HL-60/S4 treated with phorbol 12-myristate 13-acetate at 8.2 ng/mL for 4 days and 3 days (cell line): ENCODE measurements around the gene ZNF436.

Source experiments
- in situ Hi-C: fragments of 300-500 bp; cut with MboI; formaldehyde crosslinking; loops from 2 replicates; pipeline ENCODE4 v1.15.0; 2022; ENCODE audit warnings: low sequenced_read_pairs

Gene ZNF436

DNA sequence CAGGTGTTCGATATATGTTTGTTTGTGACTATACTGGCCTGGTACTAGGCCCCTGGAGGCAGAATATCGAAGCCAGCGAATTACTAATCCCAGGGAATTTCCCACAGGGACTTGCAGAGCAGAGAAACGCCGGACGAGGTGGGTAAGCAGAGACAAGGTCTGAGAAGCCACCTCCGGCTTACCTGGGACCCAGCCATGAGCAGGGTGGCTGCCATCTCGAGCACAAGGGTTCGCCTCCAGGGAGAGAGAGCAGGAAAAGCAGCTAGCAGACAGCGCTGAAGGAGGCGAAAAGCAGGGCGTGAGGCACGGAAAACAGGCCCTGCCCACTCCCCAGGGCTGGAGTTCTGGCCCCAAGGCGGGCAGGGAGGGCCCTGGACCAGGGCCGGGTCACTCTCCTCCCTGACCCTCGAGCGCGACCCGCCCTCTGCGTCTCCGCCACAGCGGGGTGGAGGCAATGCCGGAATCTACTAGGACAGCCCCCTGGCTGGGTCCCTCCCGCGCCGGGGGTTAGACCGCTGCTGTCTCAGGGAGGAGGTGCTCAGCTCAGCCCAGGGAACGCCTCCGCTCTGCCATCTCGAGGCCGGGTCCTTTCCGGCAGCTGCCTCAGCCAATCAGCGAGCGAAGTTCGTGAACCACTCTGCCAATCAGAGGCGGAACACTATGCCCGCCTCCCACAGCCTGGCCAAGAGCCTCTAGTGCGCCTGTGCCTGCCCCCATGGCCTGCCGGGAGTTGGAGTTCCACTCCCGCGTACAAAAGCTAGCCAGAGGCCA, 1.7 kb downstream of the ZNF436 start:
- in situ Hi-C loops, result no loop called here

DNA sequence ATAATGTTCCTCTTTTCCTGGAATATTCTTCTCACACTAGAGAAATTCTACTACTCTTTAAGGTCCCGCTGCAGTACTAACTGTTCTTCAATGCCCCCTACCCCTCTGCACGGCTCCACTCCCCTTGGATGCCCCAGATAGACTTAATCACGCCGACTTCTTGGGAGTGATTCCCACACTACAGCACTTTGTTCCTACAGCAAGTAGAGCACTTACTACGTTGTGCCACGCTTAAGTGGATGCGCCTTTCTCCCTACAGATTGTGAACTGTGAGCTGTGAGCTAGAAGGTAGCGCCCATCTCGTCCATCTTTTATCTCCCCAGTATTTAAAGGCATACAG, 2.2 kb downstream of the ZNF436 start:
- in situ Hi-C loops, result no loop called here

DNA sequence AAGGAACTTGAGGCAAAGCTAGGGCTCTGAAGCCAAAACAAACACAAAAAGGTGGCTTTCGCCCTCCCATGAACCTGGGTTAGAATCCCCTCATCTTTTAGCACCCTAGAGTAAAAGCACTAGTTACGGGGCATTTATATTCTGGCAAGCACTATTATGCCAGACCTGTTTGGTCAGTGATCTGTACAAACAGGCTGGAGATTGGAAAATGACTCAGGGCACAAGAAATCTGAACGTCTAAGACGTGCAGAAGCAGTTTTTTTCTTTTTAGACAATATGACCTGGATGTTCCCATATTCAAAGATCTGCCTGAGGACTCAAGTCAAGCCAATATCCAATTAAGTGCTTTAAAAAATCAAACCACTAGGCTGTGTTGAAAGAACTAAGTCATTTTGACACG, 3.0 kb downstream of the ZNF436 start:
- in situ Hi-C loops, result no loop called here

DNA sequence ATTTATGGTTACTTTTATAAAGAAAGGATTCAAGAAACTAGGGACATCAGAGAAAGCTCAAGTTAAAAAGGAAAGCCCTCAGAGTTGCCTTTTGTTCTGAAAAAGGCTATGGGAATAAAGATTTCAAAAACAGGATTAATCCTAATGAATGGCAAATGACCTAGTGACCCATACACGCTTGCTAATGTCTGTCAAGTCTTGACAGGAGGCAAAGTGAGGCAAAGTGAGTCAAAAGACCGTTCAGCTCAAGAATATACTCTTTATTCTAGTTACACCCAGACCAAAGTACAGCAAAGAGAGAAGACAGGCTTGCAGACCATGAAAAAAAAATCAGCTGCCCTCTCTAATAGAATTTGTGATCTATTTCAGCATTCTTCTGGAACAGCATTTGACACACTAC, 3.5 kb downstream of the ZNF436 start:
- in situ Hi-C loops, result no loop called here

DNA sequence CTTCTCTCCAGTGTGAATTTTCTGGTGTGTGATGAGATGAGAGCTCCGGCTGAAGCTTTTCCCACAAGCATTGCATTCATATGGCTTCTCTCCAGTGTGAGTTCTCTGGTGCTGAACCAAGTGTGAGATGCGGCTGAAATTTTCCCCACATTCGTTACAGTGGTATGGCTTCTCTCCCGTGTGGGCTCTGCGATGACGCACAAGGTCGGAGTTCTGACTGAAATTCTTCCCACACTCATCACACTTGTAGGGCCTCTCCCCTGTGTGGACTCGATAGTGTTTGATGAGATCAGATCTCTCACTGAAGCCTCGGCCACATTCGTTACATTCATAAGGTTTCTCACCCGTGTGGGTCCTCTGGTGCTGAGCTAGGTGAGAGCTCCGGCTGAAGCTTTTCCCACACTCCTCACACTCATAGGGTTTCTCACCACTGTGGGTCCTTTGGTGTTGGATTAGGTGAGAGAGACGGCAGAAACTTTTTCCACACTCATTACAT, 7.4 kb downstream of the ZNF436 start:
- in situ Hi-C loops, result no loop called here

DNA sequence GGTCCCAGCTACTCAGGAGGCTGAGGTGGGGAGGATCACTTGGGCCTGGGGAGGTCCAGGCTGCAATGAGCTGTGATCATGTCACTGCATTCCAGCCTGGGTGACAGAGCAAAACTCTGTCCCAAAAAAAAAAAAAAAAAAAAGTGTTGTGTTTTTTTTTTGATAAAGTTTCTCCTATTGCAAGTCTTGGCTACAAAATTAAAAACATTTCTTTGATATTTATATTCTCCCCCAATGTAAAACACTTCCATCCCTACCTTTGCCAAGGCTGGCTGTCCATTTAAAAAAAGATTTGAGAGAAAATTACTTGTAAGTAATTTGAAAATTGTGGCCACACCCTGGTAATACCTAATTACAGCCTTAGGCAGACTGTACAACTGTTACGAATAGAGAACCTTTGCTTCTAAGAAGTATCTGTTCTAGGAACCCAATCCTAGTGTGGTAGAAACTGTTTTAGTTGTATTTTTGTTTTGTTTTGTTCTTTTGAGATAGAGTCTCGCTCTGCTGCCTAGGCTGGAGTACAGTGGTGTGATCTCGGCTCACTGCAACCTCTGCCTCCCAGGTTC, 11.2 kb downstream of the ZNF436 start:
- in situ Hi-C loops, result no loop called here

DNA sequence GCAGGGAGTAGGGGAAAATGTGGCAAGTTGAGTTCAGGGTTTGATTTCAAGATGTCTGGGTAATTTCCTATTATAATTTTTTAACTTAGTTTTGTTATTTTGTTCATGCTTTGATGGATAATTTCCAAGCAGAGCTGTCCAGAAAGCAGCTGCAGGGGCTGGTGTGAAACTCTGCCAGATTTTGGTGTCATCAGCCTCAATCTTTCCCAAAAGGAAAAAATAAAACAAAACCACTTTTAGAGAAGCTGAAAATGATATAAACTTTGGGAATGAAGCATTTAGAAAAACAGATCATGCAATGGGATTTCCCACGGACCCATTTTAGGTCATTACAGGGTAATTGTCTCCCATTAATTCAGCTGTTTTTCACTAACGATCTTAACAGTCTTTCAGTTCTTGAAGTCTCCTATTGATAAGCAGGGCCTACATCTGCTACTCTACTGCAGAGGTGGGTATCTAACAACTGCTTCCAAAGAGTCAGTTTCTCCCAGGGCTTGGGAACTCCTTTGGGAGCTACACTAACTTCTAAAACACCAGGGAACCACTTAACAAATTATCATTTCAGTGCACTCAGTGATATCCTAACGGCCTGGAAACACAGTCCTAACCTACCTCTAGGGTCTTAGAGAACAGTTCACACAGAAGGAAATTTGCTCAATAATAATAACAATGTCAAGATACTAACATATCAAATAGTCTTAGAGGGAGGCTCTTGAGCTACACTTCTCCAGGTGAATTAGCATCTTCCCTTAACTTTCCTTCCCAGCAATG, 12.3 kb downstream of the ZNF436 start:
- in situ Hi-C loops, result no loop called here

DNA sequence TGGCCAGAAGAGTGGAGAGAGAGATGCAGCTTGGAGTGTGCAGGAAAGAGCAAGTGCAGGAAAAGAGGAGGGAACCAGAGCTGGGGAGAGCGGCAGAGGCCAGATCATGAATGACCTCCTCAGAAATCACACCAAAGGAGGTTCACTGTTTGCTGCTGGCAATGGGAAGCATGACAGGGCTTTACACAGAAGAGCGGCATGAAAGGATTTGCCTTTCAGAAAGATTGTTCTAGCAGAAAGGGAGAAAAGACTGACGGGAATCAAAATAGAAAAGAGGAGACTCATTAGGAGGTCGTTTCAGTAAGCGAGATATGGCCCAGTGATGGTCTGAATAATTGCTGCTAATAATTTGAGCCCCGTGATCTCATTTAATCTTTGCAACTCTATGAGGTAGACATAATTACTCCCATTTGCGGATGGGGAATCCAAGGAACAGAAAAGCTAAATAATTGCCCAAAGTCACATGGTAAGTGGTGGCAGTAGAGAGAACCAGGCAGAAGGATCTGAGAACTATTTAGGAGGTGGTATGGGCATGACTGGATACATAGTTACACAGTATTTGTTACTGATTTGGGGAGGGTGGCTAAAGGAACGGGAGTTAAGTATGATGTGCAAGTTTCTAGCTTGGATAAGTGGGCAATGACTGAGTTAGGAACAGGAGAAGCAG, 13.0 kb downstream of the ZNF436 start:
- in situ Hi-C loops, result no loop called here

DNA sequence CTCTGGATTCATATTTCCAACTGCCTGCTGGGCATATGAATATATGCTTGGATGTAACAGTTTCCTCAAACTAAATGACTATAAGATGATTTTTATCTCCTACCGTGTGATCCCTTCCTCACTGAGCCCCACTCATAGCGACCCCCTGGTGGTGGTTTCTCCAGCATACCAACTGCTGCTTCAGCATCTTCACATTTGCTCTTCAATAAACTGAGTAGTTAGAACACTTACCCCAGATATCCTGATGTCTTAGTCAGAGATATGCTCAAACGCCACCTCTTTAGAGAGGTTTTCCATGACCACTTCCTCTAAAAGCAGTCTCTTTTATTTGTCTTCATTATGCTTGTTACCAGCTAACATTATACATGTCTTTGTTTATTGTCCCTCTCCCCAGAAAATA, 15.4 kb downstream of the ZNF436 start:
- in situ Hi-C loops, result no loop called here

DNA sequence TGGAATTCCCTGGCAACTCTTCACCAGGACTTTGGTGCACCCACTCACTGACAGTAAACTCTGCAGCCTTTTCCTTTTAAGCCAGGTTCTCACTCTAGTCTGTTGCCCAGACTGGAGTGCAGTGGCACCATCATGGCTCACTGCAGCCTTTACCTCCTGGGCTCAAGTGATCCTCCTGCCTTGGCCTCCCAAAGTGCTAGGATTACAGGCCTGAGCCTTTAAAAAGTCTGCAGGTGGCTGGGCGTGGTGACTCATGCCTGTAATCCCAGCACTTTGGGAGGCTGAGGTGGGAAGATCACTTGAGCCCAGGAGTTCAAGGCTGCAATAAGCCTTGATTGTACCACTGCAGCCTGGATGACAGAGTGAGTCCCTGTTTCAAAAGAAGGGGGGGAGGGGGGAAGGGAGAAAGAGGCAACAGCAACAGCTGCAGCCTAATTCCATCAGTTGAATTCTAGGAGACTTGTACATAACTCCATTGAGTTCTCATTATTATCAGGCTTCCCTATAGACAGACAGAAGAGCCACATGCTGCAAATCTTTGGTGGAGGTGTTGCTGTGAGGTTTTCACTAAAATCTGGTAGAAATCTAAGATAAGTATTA, 17.4 kb downstream of the ZNF436 start:
- in situ Hi-C loops, result no loop called here

DNA sequence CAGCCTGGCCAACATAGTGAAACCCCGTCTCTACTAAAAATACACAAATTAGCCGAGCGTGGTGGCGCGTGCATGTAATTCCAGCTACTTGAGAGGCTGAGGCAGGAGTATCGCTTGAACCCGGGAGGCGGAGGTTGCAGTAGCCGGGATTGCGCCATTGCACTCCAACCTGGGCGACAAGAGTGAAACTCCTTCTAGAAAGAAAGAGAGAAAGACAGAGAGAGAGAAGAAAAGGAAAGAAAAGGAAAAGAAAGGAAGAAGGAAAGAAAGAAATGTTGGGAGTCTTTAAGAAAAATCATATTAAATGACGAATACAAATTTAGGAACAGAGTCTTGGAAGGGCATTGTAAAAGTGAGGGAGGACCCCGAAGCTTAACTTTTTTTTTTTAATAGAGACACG, 23.7 kb downstream of the ZNF436 start:
- in situ Hi-C loops, result no loop called here

DNA sequence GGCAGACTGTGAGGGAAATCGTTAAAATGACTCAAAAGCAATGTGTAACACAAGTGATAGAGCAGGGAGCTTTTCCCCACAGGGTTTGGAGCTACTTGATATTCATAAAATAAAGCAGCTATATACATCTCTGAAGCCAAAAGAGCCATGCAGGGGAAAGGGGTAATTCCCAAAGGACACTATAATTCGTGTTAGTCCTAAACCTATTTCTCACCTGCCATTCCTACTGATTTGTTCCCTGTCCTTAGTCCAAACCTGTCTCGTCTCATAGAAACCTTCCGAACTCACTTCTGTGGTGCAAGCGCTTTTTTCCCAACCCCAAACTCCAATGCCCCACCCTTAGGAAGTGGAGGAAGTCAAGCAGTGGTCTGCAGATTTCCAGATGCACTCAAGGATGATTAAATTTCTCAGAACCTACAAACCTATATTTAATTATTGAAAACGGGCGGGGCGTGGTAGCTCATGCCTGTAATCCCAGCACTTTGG, 24.6 kb downstream of the ZNF436 start:
- in situ Hi-C loops, result no loop called here

DNA sequence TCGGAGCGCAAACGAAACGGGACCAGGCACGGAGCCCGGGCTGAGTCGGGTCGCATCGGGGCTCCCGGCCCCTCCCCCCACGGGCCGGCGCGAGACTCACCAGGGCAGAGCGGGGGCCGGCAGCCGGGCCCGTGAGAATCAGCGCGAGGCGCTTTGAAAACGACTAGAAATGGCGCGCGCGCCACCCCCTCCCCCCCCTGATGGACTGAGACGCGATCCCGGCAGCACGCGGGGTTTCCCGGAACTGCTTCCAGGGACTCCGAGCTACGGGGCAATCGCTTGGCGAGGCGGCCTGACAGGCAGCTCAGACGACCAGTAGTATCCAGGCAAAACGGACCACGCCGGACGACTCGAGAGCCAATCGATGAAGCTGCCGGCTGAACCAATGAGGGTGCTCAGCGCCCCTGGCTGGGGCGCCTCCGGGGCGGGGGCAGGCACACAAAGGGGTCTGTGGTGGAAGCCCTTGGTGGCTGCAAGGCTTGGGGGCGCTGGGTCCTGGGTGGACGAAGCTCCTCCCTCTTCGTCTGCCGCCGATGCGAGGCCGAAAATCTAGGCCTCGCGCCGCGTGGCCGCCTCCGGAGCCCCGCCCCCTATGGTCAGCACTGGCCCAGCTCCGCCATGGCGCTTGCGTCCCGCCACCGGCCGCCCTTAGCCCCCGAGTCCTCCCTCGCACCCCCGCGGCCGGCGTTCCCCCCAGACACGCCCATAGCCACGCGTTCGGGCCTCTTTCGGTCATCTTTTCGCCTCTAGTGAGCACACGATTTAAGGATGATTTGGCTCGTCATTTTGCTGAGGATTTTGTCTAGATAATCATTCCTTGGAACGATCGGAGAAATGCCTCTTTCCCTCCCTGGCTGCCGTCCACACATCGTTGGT, 25.3 kb downstream of the ZNF436 start, which contains the start of gene HNRNPR:
HNRNPR (minus strand) TSS at position 174 of the 876 bp plus-strand sequence. CDS start 3,276 bp downstream, outside the sequence.
- in situ Hi-C loops, result no loop called here

DNA sequence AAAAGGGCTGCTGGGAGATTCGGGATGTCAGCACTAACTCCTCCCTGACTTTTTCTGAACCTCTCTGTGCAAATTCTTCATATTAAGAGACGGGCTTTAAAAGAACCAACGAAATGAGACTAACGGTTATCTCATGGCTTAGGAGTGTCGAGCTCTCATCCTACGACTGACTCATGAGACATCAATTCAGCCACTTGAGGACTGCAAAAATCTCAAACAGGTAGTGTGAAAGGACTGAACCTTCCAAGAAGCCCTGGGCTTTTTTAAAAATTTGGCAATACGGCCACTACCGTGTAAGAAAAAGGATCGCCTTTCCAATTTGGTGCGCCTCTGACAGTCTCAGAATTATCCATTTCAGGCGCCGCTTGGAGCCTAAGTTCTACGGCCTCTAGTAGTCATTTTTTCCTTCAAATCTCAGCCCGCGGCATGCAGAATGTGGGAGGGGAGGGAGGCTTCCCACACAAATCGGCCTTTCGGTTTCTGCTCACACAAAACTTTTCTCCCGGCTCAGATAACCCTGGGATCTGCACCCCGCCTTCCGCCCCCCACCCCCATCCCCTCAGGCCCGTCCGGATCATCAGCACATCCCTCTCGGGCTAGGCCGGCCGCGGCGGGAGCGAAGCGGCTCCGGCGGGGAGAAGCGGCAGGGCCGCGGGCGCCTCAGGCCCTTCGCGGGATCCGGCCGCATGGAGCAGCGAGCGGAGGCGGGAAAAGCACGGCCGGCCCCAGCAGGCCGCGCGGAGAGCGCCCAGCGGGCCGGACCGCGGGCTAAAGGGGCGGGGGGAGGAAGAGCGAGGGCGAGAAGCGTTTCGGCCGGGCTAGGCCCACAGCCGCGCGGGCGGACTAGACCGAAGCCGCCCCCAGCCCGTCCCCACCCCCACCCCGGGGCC, 26.2 kb downstream of the ZNF436 start:
- in situ Hi-C loops, result no loop called here

DNA sequence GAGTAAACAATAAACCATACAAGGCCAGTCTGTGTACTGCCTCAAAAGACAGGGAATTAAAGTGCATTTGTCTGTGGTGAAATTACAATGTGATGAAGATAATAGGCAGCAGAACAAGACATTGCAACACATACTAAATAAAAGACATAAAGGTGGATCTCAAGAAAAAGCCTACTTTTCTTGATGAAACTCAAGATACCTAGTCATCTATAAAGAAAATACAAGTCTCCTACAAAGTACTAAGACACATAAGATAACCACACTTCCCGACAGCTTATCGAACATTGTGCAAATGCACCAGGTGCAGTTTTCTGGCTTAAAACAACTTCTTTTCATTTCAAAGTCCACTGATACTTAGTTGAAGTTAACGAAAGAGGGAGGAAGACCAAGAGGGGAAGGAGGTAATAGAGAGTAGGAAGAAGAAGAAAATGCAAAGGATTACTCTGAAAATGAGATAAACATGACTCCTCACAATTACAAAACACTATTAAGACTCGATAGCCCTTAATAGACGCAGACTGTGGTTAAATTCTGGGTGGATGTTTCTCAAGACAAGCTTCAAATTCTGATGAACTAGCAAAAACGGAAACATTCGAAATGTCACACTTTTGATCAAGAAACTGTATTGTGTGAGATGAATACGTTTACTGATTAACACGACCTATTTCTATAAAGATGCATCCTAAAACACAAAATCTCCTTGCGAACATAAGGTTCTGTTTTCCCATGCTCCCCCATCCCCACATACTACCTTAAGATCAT, 27.5 kb downstream of the ZNF436 start:
- in situ Hi-C loops, result no loop called here

DNA sequence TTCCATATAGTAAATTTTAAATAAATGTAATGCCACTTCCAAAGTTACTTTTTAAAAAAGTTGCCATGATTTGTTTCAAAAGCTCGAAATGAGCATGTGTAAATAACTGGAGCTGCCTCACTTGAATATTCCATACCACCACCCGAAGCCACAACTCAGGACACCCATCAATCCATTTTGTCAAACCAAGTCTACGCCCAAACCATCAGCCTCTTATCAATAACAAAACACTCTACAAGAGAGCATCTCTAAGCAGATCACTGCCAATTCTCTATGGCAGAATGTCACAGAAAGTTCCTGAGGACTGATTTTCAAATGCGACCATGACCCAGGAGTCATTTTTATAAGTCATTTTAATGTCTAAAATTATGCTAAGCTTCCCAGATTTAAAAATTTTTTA, 30.0 kb downstream of the ZNF436 start:
- in situ Hi-C loops, result no loop called here

DNA sequence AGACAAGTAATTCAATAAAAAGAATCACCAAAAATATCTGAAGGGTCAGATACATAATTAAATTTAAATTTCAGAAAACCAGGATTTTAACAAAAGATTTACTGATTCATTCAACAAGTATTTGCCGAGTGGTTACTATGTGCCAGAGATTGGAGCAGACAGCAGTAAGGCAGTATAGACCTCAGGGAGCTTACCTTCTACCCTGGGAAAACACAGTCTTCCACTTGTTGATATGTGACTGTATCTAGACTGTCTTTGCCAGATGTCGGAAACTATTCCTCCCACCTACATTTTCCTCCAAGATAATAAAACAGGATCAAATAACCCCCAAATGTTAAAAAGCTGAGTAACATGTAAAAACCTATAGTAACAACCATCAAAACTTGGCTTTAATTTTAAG, 31.8 kb downstream of the ZNF436 start:
- in situ Hi-C loops, result no loop called here

DNA sequence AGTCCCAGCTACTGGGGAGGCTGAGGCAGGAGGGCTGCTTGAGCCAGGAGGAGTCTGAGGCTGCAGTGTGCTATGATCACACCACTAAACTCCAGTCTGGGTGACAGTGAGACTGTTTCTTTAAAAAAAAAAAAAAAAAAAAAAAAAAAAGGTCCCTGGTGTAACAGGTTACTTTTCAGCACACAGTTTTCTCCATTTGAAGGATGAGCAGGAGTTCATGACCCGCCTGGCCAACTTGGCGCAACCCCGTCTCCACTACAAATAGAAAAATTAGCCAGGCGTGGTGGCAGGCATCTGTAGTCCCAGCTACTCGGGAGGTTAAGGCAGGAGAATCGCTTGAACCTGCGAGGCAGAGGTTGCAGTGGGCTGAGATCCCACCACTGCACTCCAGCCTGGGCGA, 37.9 kb downstream of the ZNF436 start:
- in situ Hi-C loops, result no loop called here
